ENCODE measurements around the gene DEAF1. TPM values are rescaled to one million over a fixed set of nuclear protein-coding genes. Genes with fewer than 3 reads are reported as not detected.

Gene DEAF1
- total and polyA plus RNA-seq, 2 donors (not counting 3 experiments of a cell fraction or from before 2014, with no cell fraction given): 43.6 to 55.7 TPM

DNA sequence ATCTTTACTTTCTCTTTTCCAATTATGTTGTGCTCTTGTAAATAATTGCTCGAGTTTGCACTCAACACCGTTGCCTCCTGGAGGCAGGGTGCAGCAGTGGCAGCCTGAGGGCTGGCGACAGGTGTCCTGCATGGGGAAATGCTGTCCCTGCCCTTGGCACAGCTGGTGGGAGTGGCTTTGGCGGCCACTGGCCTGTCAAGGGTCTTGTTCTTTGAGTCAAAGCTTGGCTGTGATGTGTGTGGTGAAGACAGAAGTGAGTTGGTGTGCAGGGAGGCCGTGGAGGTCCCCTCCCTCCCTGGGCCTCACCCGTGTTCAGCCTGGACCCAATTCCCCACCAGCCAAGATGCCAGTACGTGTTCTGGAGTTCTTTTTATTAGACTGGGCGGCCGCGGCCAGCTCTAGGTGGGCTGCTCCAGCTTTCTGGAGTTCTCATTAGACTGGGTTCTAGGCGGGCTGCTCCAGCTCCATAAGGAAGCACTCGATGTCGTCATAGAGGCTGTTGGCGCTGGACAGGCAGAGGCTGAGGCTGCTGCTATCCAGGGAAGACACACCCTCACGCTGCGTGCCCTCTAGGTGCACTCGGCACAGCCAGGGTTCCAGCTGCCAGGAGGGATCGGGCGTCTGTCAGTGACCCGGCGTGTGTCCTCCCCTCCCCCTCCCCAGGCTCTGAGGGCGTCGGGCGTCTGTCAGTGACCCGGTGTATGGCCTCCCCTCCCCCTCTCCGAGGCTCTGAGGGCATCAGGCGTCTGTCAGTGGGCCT is 82.6 kb downstream of the DEAF1 start:
- peaks cover 6% of the 10 kb centered on the region for H3K4me1 ChIP-seq (ENCODE audit: control insufficient read depth, extremely low read depth, insufficient read depth, low read length)

More for the DNA sequence above, 82.6 kb downstream of the DEAF1 start:
- ChIA-PET CTCF (no interaction called here), POLR2A (no interaction called here)
- no peak for FAIRE-seq
- H3K4me2 ChIP-seq (ENCODE audit: insufficient read depth, low read length): no peak overlapping the region
- no peaks in the 10 kb centered on the region for H4K20me1 ChIP-seq (replicated peaks; ENCODE audit: control insufficient read depth, extremely low read depth, insufficient read depth, low read length)
- intact Hi-C loops (cut with micrococcal nuclease): loop anchor here (5.0 kb wide), 1 partner anchor 35 kb away; the partner anchor contains the start of gene PHRF1
- no peak overlapping the region for H3K9ac ChIP-seq (replicated peaks; ENCODE audit: extremely low read depth, insufficient read depth, low read length)
- dilution Hi-C loops (cut with MboI; ENCODE audit: extremely low pct_ligation_motif_present, low sequenced_read_pairs): no loop called here
- no peaks in the 10 kb centered on the region for H3K9me1 ChIP-seq (replicated peaks; ENCODE audit: control insufficient read depth, extremely low read depth, insufficient read depth, low read length)
- no peak for TF ChIP-seq MAX (IDR thresholded peaks at IDR 0.05; ENCODE audit: insufficient read depth, insufficient read length)
- TF ChIP-seq, protein P1, sequence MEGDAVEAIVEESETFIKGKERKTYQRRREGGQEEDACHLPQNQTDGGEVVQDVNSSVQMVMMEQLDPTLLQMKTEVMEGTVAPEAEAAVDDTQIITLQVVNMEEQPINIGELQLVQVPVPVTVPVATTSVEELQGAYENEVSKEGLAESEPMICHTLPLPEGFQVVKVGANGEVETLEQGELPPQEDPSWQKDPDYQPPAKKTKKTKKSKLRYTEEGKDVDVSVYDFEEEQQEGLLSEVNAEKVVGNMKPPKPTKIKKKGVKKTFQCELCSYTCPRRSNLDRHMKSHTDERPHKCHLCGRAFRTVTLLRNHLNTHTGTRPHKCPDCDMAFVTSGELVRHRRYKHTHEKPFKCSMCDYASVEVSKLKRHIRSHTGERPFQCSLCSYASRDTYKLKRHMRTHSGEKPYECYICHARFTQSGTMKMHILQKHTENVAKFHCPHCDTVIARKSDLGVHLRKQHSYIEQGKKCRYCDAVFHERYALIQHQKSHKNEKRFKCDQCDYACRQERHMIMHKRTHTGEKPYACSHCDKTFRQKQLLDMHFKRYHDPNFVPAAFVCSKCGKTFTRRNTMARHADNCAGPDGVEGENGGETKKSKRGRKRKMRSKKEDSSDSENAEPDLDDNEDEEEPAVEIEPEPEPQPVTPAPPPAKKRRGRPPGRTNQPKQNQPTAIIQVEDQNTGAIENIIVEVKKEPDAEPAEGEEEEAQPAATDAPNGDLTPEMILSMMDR (IDR thresholded peaks at IDR 0.05; ENCODE audit: extremely low read depth in 1 of 2, insufficient read depth in 1 of 2, low read depth in 1 of 2, low read length in 2 of 2): peak; percentile 5 to 9
- H3K79me2 ChIP-seq (ENCODE audit: control insufficient read depth, insufficient read depth, low read length): no peaks in the 10 kb centered on the region
- BruUV-seq (replicated peaks): no TSS peak
- H3K9me3 ChIP-seq (replicated peaks; ENCODE audit: control insufficient read depth, insufficient read depth, low read length): no peaks in the 10 kb centered on the region
- no peak overlapping the region for H2AFZ ChIP-seq (ENCODE audit: low read depth, low read length)
- DNase-seq (ENCODE audit: low read depth, low spot score): no peak
- H3K27me3 ChIP-seq (ENCODE audit: control insufficient read depth in 2 of 2, insufficient read depth in 2 of 2, low read length in 2 of 2): no peaks in the 10 kb centered on the region
- H3K4me3 ChIP-seq (replicated peaks in 1 of 3; ENCODE audit: insufficient read depth in 1 of 3, low read depth in 1 of 3, low read length in 3 of 3): no peak overlapping the region
- no peak overlapping the region for H3K27ac ChIP-seq (ENCODE audit: insufficient read depth, low read depth, low read length)
- peaks cover 11 to 48% of the 10 kb centered on the region in 2 experiments for H3K36me3 ChIP-seq (ENCODE audit: control insufficient read depth in 2 of 2, extremely low read depth in 1 of 2, insufficient read depth in 2 of 2, low read length in 2 of 2)

Data from endothelial cell of umbilical vein (primary cell).